Uterus (tissue), 4 donors: Measurements from ENCODE around the gene RGS7. TPM values are rescaled to one million over a fixed set of nuclear protein-coding genes. Genes with fewer than 3 reads are reported as not detected.

Experiments used
- DNase-seq, 2 donors: peaks; one replicate each; pipeline ENCODE4 v3.0.0-alpha.2; 2019 to 2020
- H3K27ac ChIP-seq, 2 donors: fragments of 200-600 bp; sonication (generic); 1 replicate in 1 of 2; 2 replicates in 1 of 2; pipeline ENCODE4 v1.5.1; 2016 to 2018
- H3K27me3 ChIP-seq, 2 donors: fragments of 200-600 bp; sonication (generic); one replicate each; pipeline ENCODE4 v1.5.1; 2018 to 2019; ENCODE audit warnings: control low read depth in 1 of 2
- H3K36me3 ChIP-seq, 2 donors: fragments of 200-600 bp; sonication (generic); one replicate each; pipeline ENCODE4 v1.5.1; 2019; ENCODE audit warnings: control low read depth in 1 of 2
- H3K4me1 ChIP-seq, 2 donors: fragments of 200-600 bp; sonication (generic); one replicate each; pipeline ENCODE4 v1.5.1; 2018 to 2019; ENCODE audit warnings: control low read depth in 1 of 2
- H3K4me3 ChIP-seq, 2 donors: fragments of 200-600 bp; sonication (generic); 1 replicate in 1 of 2; 2 replicates in 1 of 2; pipeline ENCODE4 v1.5.1; 2018 to 2019; ENCODE audit warnings: mild to moderate bottlenecking in 1 of 2
- H3K9me3 ChIP-seq, 2 donors: fragments of 200-600 bp; sonication (generic); one replicate each; pipeline ENCODE4 v1.5.1; 2019; ENCODE audit warnings: control low read depth in 1 of 2
- CTCF ChIP-seq, 4 experiments: fragments of 200-600 bp in 2 of 4; fragments of 450-650 bp in 2 of 4; sonication (generic) in 2 of 4; IDR thresholded peaks; one replicate each; pipeline ENCODE4 v1.5.1; 2016 to 2019; ENCODE audit warnings: antibody characterized with exemption in 4 of 4, mild to moderate bottlenecking in 2 of 4, moderate library complexity in 1 of 4
- POLR2A ChIP-seq, 2 donors: fragments of 450-650 bp; IDR thresholded peaks; one replicate each; pipeline ENCODE4 v1.6.1; 2016; ENCODE audit warnings: antibody characterized with exemption in 2 of 2, mild to moderate bottlenecking in 1 of 2, moderate library complexity in 1 of 2
- intact Hi-C: fragments of 100-400 bp; cut with DNase I; formaldehyde crosslinking; loops from one replicate; pipeline ENCODE4 v1.15.1; 2023; ENCODE audit warnings: low total_unique reads
- total RNA-seq, 4 donors: library from RNA; depleted of rRNA in 3 of 4; stranded (reverse); fragments of >200 nt in 3 of 4; gene quantifications; one replicate each; pipeline versions ENCODE4 v1.1.0 to v1.2.4, GENCODE V29; 2014 to 2023
- donor health status: DM: yes; HTN: yes; CAD: no.

RGS7 gene
- total RNA-seq, 4 donors from 2014 or later = 0.62 TPM; not detected in 3

- intact Hi-C loops = no loop called here
- Histone ChIP-seq H3K27ac (no peak overlapping the region), H3K27me3 (no peaks in the 10 kb centered on the region), H3K9me3 (no peaks in the 10 kb centered on the region), H3K4me1 (no peaks in the 10 kb centered on the region), H3K36me3 (no peaks in the 10 kb centered on the region), H3K4me3 (no peak overlapping the region)
- TF ChIP-seq POLR2A (IDR thresholded peaks at IDR 0.05) (no peak), CTCF (IDR thresholded peaks at IDR 0.05) (no peak)
- DNase-seq = no peak
These were observed 81.8 kb downstream of the RGS7 start for GRCh38 chr1:241275226-241275625.

GRCh38 chr1:241274693-241275092 lies 82.3 kb downstream of the RGS7 start:
- H3K27ac ChIP-seq = no peak overlapping the region
- intact Hi-C loops = no loop called here
- no peaks in the 10 kb centered on the region for H3K4me1 ChIP-seq
- TF ChIP-seq POLR2A (IDR thresholded peaks at IDR 0.05) (no peak), CTCF (IDR thresholded peaks at IDR 0.05) (no peak)
- no peak for DNase-seq
- no peaks in the 10 kb centered on the region for H3K9me3 ChIP-seq
- H3K4me3 ChIP-seq = no peak overlapping the region
- H3K27me3 ChIP-seq = no peaks in the 10 kb centered on the region
- H3K36me3 ChIP-seq = no peaks in the 10 kb centered on the region

GRCh38 chr1:241272828-241273227 lies 84.2 kb downstream of the RGS7 start:
- H3K9me3 ChIP-seq = no peaks in the 10 kb centered on the region
- no peaks in the 10 kb centered on the region for H3K4me1 ChIP-seq
- intact Hi-C loops = no loop called here
- no peak overlapping the region for H3K27ac ChIP-seq
- no peak for DNase-seq
- no peaks in the 10 kb centered on the region for H3K36me3 ChIP-seq
- no peak overlapping the region for H3K4me3 ChIP-seq
- no peaks in the 10 kb centered on the region for H3K27me3 ChIP-seq
- TF ChIP-seq CTCF (IDR thresholded peaks at IDR 0.05) (no peak), POLR2A (IDR thresholded peaks at IDR 0.05) (no peak)

GRCh38 chr1:241271427-241271826 lies 85.6 kb downstream of the RGS7 start:
- H3K4me3 ChIP-seq = no peak overlapping the region
- no peak for DNase-seq
- H3K9me3 ChIP-seq = no peaks in the 10 kb centered on the region
- no peaks in the 10 kb centered on the region for H3K4me1 ChIP-seq
- TF ChIP-seq POLR2A (IDR thresholded peaks at IDR 0.05) (no peak), CTCF (IDR thresholded peaks at IDR 0.05) (no peak)
- no peaks in the 10 kb centered on the region for H3K36me3 ChIP-seq
- intact Hi-C loops = no loop called here
- H3K27ac ChIP-seq = no peak overlapping the region
- no peaks in the 10 kb centered on the region for H3K27me3 ChIP-seq

GRCh38 chr1:241270016-241270415 lies 87.0 kb downstream of the RGS7 start:
- no peak for TF ChIP-seq CTCF (IDR thresholded peaks at IDR 0.05)
- TF ChIP-seq POLR2A (IDR thresholded peaks at IDR 0.05) = no peak

More at GRCh38 chr1:241270016-241270415, 87.0 kb downstream of the RGS7 start:
- no peaks in the 10 kb centered on the region for H3K4me1 ChIP-seq
- DNase-seq = no peak
- no peaks in the 10 kb centered on the region for H3K9me3 ChIP-seq
- H3K27ac ChIP-seq = no peak overlapping the region
- no peaks in the 10 kb centered on the region for H3K36me3 ChIP-seq
- H3K4me3 ChIP-seq = no peak overlapping the region
- no peaks in the 10 kb centered on the region for H3K27me3 ChIP-seq
- intact Hi-C loops = no loop called here
